Umbilical cord (tissue), 2 donors: ENCODE measurements around the gene KCNA1. TPM values are rescaled to one million over a fixed set of nuclear protein-coding genes. Genes with fewer than 3 reads are reported as not detected.

ENCODE experiments used
- DNase-seq: peaks from one replicate; pipeline ENCODE4 v3.0.0-alpha.2; 2015; ENCODE audit warnings: low spot score
- total RNA-seq: library from RNA; depleted of rRNA; stranded (reverse); fragments of >200 nt; gene quantifications from one replicate; pipeline ENCODE4 v1.2.3, GENCODE V29; 2014; ENCODE audit warnings: low replicate concordance; ENCODE audit not compliant: insufficient read depth

KCNA1 gene
- total RNA-seq, 1 donor from 2014 or later = 2.9 TPM

- DNase-seq = no peak
Measured at GRCh38 chr12:4960547-4960946, 50.8 kb downstream of the KCNA1 start.

GRCh38 chr12:4961311-4961710 is 51.6 kb downstream of the KCNA1 start:
- DNase-seq = no peak

- DNase-seq = no peak
Measured at GRCh38 chr12:4962539-4963486, 53.1 kb downstream of the KCNA1 start.

Other genes starting within 250 kb of the KCNA1 start
- 6.0 TPM for gene GALNT8, start 189.5 kb upstream of the KCNA1 start, total RNA-seq
- gene KCNA5, start 134.0 kb downstream of the KCNA1 start, total RNA-seq = 10.6 TPM